Hematopoietic multipotent progenitor cell treated with erythropoietin and hydrocortisone succinate and interleukin-3 and kit ligand, for 4 days (in vitro differentiated cells): ENCODE results near the gene TRIM61.
"Not testable (repeated sequence)": the region's sequence is repeated elsewhere in the genome, so short reads cannot be mapped to it uniquely, and the experiment has no call there.

Experiments
- DNase-seq: peaks from one replicate; pipeline ENCODE4 v3.0.0-alpha.2; 2015

TRIM61 gene

DNA sequence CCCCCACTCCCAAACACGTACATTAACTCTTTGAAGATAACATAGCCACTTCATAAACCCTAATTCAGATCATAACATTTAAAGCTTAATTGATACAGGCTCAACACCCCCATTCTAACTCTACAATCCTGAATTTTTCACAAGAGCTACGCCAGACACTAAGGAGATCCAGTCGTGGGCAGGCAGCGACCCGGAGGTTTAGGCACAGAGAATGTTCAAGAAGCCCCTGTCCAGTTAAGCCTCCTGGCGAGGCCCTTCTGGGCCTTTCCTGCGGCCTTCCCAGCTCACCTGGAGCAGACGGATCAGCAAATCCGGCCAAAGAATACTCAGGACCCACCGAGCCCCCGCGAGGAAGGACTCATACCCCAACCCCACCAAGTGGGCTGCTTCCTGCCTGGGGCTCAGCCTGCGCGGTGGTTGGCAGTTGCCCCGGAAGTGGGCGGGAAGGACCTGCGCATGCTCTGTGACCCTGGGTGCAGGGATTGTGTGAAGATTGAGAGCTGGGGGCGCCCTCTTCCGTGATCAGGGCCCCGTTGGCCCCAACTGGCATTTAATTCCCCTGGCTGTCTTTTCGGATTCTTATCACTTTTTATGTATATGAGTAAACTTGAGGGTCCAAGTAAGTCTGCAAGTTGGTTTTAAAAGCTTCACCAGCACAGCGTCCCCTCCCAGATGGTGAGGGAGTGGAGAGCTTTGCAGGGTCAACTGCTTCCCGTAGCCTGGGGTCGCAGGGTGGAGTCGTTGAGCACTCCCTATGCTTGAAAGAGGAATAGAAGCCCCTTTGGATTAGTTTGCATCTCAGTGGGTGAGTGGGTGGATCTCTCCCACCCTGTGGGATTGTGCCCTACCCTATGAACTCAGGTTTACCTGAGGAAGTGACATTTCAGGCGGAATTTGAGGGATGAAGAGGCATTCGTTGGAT is at the start of gene TRIM61:
TSS of gene TRIM61 (minus strand) at position 415 of the 922 bp plus-strand sequence. CDS start 7,655 bp downstream, outside the sequence.
- peak; percentile 66 for DNase-seq

- not testable (repeated sequence) for DNase-seq
Measured at GRCh38 chr4:165025782-165026181, 48.3 kb upstream of the TRIM61 start.

GRCh38 chr4:165019995-165020394 is 42.5 kb upstream of the TRIM61 start:
- not testable (repeated sequence) for DNase-seq

GRCh38 chr4:165016971-165017370 is 39.5 kb upstream of the TRIM61 start:
- DNase-seq: peak; percentile 3

GRCh38 chr4:165013691-165014090 is 36.2 kb upstream of the TRIM61 start:
- no peak for DNase-seq

GRCh38 chr4:165011403-165011802 is 33.9 kb upstream of the TRIM61 start:
- no peak for DNase-seq

GRCh38 chr4:165010991-165011390 is 33.5 kb upstream of the TRIM61 start:
- no peak for DNase-seq

DNA sequence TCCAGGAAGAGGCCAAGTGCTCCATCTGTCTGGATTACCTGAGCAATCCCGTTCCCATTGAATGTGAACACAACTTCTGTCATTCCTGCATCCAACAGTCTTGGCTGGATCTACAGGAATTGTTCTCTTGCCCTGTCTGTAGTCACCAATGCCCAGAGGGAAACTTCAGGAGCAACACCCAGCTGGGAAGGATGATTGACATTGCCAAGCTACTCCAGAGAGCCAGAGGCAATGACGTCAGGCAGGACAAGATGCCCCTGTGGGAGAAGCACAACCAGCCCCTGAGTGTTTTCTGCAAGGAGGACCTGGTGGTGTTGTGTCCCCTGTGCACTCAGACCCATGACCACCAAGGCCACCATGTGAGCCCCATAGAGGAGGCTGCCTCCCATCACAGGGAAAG is 33.0 kb upstream of the TRIM61 start:
- DNase-seq: no peak

DNA sequence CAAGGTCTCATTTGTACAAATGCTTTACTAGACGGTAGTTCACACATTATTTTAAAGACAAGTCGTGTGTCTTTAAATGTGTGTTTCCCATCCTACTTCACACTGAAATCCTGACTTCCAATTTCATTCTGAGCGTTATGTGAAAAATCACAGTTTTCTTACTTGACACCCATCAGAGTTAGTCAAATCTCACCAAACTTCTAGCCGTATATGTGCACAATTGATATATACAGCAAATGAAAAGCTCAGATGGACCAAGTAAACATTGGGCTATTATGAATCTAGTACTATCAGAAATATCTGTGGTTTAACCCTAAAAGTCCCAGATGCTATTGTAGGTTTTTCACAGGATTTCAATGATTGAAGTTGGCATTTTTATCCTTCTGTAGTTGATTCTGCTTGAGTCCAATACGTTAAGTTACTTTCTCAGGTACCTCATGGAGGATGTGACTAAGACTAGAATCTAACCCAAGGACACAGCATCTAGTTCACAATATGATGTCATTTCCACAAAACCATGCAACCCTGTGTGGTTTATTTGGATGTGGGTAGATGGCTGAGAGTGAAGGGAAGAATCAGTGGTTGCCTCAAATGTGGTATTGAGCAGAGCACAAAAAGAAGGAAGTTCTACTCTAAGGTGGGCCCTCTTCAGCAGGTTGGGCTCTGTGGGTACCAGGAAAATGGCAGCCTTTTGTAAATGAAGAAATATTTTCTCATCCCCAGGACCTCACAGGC is 32.2 kb upstream of the TRIM61 start:
- no peak for DNase-seq

- DNase-seq: no peak
Measured at GRCh38 chr4:165006886-165007285, 29.4 kb upstream of the TRIM61 start.

DNA sequence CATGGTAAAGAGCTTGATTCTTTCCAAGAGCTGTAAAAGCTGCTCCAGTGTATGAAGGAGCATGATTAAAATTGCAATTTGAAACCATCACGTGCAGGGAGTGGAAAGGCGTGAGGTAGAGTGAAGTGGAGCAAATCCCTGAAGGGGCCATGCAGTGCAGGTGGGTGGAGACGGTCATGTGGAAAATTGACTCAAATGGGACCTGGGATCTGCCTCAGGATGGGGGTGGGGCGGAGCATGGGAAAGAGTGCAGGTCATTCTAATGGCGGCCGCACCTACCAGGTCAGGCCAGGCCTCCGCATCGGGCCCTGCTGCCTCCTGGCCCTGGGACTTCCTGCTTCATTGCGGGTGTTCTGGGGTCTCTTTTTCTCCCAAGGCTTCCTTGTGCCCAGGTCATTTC is 29.0 kb upstream of the TRIM61 start:
- DNase-seq: no peak

- no peak for DNase-seq
Measured at GRCh38 chr4:165005352-165005925, 28.0 kb upstream of the TRIM61 start.

- DNase-seq: not testable (repeated sequence)
Measured at GRCh38 chr4:165001957-165002356, 24.5 kb upstream of the TRIM61 start.

DNA sequence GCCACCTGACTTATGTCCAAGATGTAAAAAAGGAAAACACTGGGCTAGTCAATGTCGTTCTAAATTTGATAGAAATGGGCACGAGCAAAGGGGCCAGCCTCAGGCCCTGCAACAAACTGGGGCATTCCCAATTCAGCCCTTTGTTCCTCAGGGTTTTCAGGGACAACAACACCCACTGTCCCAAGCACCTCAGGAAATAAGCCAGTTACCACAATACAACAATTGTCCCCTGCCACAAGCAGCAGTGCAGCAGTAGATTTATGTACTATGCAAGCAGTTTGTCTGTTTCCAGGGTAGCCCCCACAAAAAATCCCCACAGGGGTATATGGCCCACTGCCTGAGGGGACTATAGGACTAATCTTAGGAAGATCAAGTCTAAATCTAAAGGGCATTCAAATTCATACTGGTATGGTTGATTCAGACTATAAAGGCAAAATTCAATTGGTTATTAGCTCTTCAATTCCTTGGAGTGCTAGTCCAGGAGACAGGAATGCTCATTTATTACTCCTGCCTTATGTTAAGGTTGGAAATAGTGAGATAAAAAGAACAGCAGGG is 21.1 kb upstream of the TRIM61 start:
- DNase-seq: not testable (repeated sequence)

- no peak for DNase-seq
Measured at GRCh38 chr4:164997941-164998340, 20.5 kb upstream of the TRIM61 start.

GRCh38 chr4:164997324-164997723 is 19.9 kb upstream of the TRIM61 start:
- DNase-seq: peak; percentile 77

DNA sequence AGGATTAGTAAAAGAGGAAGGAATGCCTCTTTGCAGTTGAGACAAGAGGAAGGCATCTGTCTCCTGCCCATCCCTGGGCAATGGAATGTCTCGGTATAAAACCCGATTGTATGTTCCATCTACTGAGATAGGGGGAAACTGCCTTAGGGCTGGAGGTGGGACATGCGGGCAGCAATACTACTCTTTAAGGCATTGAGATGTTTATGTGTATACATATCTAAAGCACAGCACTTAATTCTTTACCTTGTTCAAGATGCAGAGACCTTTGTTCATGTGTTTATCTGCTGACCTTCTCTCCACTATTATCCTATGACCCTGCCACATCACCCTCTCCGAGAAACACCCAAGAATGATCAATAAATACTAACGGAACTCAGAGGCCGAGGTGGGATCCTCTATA is 18.7 kb upstream of the TRIM61 start:
- not testable (repeated sequence) for DNase-seq

- DNase-seq: not testable (repeated sequence)
Measured at GRCh38 chr4:164990786-164991185, 13.3 kb upstream of the TRIM61 start.

- no peak for DNase-seq
Measured at GRCh38 chr4:164989471-164989870, 12.0 kb upstream of the TRIM61 start.

- DNase-seq: peak; percentile 2
Measured at GRCh38 chr4:164971929-164972328, 5.5 kb downstream of the TRIM61 start.

DNA sequence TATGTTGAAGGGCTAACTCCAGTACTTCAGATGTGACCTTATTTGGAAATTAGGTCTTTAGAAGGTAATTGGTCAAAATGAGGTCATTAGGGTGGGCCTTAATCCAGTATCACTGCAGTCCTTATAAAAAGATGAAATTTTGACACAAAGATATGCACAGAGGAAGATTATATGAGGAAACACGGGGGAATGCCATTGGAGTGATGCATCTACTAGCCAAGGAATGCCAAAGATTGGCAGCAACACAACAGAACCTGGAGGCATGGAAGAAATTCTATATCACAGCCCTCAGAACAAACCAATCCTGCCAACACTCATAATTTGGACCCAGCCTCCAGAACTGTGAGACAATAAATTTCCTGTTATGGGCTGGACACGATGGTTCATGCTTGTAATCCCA is 17.6 kb downstream of the TRIM61 start:
- DNase-seq: no peak

DNA sequence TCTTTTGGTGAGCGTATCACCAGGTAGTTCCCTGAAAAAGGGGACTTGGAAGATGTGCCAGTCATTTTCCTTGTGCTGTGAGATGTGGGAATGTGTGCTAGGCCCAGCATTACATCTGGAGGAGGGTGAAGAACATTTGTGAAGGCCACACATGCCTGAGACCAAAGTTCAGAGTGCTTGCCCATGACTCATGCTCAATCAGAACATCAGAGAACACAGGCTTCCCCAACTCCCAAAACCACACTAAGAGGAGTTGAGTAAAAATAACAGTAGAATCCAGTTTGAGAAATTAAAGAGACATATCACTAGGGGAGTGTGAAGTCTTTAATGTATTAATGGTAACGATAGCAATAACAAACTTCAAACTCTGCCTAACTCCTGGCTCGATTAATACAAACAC is 18.0 kb downstream of the TRIM61 start:
- DNase-seq: not testable (repeated sequence)
